Astrocyte (in vitro differentiated cells and primary cell): ENCODE data around the gene LRRIQ3.

Experiments
- CTCF ChIP-seq: IDR thresholded peaks from 2 replicates; pipeline ENCODE4 v1.5.1; 2011; ENCODE audit warnings: low read depth, mild to moderate bottlenecking, inconsistent platforms, low read length, moderate library complexity; ENCODE audit not compliant: insufficient read depth
- EZH2 ChIP-seq: IDR thresholded peaks from 2 replicates; pipeline ENCODE4 v1.6.1; 2012; ENCODE audit warnings: mild to moderate bottlenecking, low read length, inconsistent platforms; ENCODE audit not compliant: insufficient read depth

GRCh38 chr1:74246315-74246714 is 48.3 kb upstream of the LRRIQ3 start:
- TF ChIP-seq CTCF (no peak), EZH2 (no peak)
